MCF 10A (cell line): Measurements from ENCODE around the gene ELK3. TPM values are rescaled to one million over a fixed set of nuclear protein-coding genes. Genes with fewer than 3 reads are reported as not detected.

Source experiments
- BruUV-seq: library from RNA; stranded (reverse); fragments of 400-500 nt; replicated peaks from 2 replicates; lab custom pipeline; 2021; lab: Mats Ljungman, UMichigan
- CTCF ChIA-PET: fragments of 300-600 bp; sonication (Branson Sonifier 250); formaldehyde crosslinking; extraction: SDS; loops from one replicate; lab custom pipeline; 2021; ENCODE audit warnings: antibody characterized with exemption, inconsistent platforms; lab: Yijun Ruan, JAX
- POLR2A ChIA-PET: fragments of 300-600, 350-650 bp; sonication (Branson Sonifier 250); formaldehyde crosslinking; extraction: SDS; loops from one replicate; lab custom pipeline; 2020; ENCODE audit warnings: antibody characterized with exemption, inconsistent platforms; lab: Yijun Ruan, JAX
- DNase-seq: peaks from one replicate; pipeline ENCODE4 v3.0.0-alpha.2; 2018; ENCODE audit not compliant: unreplicated experiment
- H3K27ac Mint-ChIP-seq: one replicate; pipeline ENCODE4 v1.8.0; 2022; ENCODE audit warnings: mild to moderate bottlenecking, low read depth, mixed read lengths; ENCODE audit not compliant: unreplicated experiment
- H3K27me3 Mint-ChIP-seq: one replicate; pipeline ENCODE4 v1.8.0; 2022; ENCODE audit warnings: mixed read lengths; ENCODE audit not compliant: insufficient read depth, unreplicated experiment
- H3K36me3 Mint-ChIP-seq: one replicate; pipeline ENCODE4 v1.8.0; 2022; ENCODE audit warnings: mild to moderate bottlenecking, moderate library complexity, mixed read lengths; ENCODE audit not compliant: insufficient read depth, unreplicated experiment
- H3K4me1 Mint-ChIP-seq: one replicate; pipeline ENCODE4 v1.8.0; 2022; ENCODE audit warnings: mixed read lengths; ENCODE audit not compliant: insufficient read depth, unreplicated experiment
- H3K4me3 Mint-ChIP-seq: one replicate; pipeline ENCODE4 v1.8.0; 2022; ENCODE audit warnings: mild to moderate bottlenecking, moderate library complexity, mixed read lengths; ENCODE audit not compliant: unreplicated experiment
- H3K9me3 Mint-ChIP-seq: one replicate; pipeline ENCODE4 v1.8.0; 2022; ENCODE audit warnings: mixed read lengths; ENCODE audit not compliant: unreplicated experiment
- intact Hi-C: fragments of 100-400 bp; cut with micrococcal nuclease; formaldehyde crosslinking; loops from 2 replicates; pipeline ENCODE4 v1.14.1; 2022
- total RNA-seq: library from RNA; stranded (reverse); gene quantifications from 2 replicates; pipeline ENCODE4 v1.2.3, GENCODE V29; 2022
- TF ChIP-seq, protein P1 (sequence below): fragments of 200-600 bp; IDR thresholded peaks from one replicate; pipeline ENCODE4 v1.8.0; 2022; ENCODE audit warnings: antibody characterized with exemption, mild to moderate bottlenecking; ENCODE audit not compliant: unreplicated experiment

Gene ELK3
- total RNA-seq, 1 experiment from 2014 or later, result 50.1 TPM

DNA sequence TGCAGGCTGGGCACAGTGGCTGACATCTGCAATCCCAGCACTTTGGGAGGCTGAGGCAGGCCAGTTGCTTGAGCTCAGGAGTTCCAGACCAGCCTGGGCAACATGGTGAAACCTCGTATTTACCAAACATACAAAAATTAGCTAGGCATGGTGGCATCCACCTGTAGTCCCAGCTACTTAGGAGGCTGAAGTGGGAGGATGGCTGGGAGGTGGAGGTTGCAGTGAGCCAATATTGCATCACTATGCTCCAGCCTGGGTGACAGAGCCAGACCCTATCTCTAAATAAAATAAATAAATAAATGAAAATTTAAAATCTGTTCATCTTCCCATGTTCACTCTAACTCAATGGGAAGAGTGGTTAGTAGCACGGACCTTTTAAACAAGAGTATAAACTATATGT, 71.2 kb downstream of the ELK3 start:
- Mint-ChIP-seq H3K27me3 (no peaks in the 10 kb centered on the region), H3K4me3 (no peak overlapping the region), H3K36me3 (peaks cover 91% of the 10 kb centered on the region), H3K9me3 (no peaks in the 10 kb centered on the region), H3K27ac (no peak overlapping the region), H3K4me1 (peaks cover 18% of the 10 kb centered on the region)
- TF ChIP-seq, protein P1, sequence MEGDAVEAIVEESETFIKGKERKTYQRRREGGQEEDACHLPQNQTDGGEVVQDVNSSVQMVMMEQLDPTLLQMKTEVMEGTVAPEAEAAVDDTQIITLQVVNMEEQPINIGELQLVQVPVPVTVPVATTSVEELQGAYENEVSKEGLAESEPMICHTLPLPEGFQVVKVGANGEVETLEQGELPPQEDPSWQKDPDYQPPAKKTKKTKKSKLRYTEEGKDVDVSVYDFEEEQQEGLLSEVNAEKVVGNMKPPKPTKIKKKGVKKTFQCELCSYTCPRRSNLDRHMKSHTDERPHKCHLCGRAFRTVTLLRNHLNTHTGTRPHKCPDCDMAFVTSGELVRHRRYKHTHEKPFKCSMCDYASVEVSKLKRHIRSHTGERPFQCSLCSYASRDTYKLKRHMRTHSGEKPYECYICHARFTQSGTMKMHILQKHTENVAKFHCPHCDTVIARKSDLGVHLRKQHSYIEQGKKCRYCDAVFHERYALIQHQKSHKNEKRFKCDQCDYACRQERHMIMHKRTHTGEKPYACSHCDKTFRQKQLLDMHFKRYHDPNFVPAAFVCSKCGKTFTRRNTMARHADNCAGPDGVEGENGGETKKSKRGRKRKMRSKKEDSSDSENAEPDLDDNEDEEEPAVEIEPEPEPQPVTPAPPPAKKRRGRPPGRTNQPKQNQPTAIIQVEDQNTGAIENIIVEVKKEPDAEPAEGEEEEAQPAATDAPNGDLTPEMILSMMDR, result no peak
- DNase-seq, result no peak
- intact Hi-C loops, result no loop called here
- BruUV-seq, result no TSS peak
- POLR2A ChIA-PET, result no interaction called here
- CTCF ChIA-PET, result interaction anchor here (0.6 to 1.1 kb wide), 3 partner anchors 31 to 551 kb away, joined by 3 read pairs; no protein-coding TSS in a partner anchor

DNA sequence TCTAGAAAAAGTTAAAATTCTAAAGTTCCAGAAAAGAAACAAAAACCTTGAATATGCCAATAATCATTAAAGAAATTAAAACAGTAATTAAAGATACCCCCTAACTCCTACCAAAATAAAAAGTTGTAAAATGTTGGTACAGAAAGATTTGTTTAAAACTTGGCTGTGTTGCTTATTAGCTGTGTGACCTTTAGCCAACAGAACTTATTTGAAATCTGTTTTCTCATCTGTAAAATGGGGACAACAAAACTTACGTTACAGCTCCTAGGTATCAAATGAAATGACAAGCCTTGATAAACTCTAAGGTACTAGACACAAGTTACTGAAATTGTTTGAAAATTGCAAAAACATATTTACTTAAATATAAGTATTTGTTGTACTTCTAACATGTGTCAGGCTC, 71.7 kb downstream of the ELK3 start:
- ChIA-PET CTCF (interaction anchor here (0.6 to 1.3 kb wide), 4 partner anchors 32 to 551 kb away, joined by 3 to 4 read pairs (median 3); no protein-coding TSS in a partner anchor), POLR2A (interaction anchor here (0.7 kb wide), 1 partner anchor 16 kb away, joined by 3 read pairs; no protein-coding TSS in a partner anchor)
- TF ChIP-seq, protein P1, result no peak
- H3K9me3 Mint-ChIP-seq, result no peaks in the 10 kb centered on the region
- no peak overlapping the region for H3K27ac Mint-ChIP-seq
- intact Hi-C loops, result no loop called here
- no peak overlapping the region for H3K4me3 Mint-ChIP-seq
- H3K36me3 Mint-ChIP-seq, result peaks cover 91% of the 10 kb centered on the region
- peaks cover 14% of the 10 kb centered on the region for H3K4me1 Mint-ChIP-seq
- BruUV-seq, result no TSS peak
- no peaks in the 10 kb centered on the region for H3K27me3 Mint-ChIP-seq
- no peak for DNase-seq

DNA sequence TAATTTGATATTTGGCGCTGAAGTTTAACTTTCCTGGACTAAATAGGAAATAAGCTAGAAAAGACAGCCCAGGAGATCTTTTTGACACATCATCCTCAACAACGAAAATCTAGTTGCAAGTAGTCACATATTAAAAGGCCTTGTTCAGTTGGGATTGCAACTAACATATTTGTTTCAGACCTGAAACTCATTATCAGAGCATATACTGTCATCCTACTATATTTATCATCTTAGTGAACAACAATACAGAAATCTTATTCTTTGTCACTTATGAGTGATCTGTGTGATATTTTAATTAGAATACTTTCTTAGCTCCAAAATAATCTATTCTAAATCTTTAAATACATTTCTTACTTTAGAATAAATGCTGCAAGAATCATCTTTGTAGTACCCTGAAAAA, 72.1 kb downstream of the ELK3 start:
- no TSS peak for BruUV-seq
- DNase-seq, result no peak
- intact Hi-C loops, result no loop called here
- H3K27ac Mint-ChIP-seq, result no peak overlapping the region
- no peaks in the 10 kb centered on the region for H3K9me3 Mint-ChIP-seq
- CTCF ChIA-PET, result interaction anchor here (0.6 to 1.3 kb wide), 6 partner anchors 18 to 550 kb away, joined by 3 to 4 read pairs (median 3); no protein-coding TSS in a partner anchor
- TF ChIP-seq, protein P1, result no peak
- peaks cover 91% of the 10 kb centered on the region for H3K36me3 Mint-ChIP-seq
- H3K4me3 Mint-ChIP-seq, result no peak overlapping the region
- H3K4me1 Mint-ChIP-seq, result peaks cover 9% of the 10 kb centered on the region
- no peaks in the 10 kb centered on the region for H3K27me3 Mint-ChIP-seq
- POLR2A ChIA-PET, result interaction anchor here (0.7 to 1.7 kb wide), 3 partner anchors 15 to 44 kb away, joined by 3 to 4 read pairs (median 4); no protein-coding TSS in a partner anchor

DNA sequence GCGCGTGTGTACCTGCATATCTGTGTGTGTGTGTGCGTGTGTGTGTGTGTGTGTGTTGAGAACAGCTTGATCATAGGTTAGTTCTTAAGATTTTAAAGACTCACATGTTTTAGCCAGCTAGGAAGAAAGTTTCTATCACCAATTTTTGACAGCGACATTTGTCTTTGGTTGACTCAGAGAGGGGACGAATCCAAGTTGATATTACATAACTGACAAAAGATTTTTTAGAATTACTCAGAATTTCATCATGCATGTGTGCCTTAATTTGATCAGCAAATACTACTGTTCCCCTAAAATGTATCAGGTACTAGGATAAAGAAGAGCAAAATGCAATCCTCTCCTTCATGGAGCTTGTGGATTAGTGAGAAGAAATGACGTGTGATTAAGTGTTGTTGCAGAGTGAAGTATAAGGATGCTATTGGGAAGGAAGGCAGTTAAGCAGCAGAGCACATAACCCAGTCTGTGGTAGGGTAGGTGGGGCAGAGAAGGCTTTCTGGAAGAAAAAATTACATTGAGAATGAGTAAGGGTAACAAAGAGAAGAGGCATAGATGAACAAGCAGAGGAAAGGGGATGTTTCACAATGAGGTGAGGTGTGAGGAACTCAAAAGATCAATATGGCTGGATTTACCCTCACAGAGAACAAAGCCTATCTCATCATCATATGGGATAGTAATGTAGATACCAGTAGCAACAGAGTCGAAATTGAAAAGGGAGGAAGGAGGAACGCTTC, 77.5 kb downstream of the ELK3 start:
- intact Hi-C loops, result loop anchor here (5.0 kb wide), 1 partner anchor 126 kb away; no protein-coding TSS in a partner anchor
- POLR2A ChIA-PET, result interaction anchor here (0.5 to 0.7 kb wide), 2 partner anchors 127 to 412 kb away, joined by 3 read pairs; no protein-coding TSS in a partner anchor
- H3K27ac Mint-ChIP-seq, result peak overlapping the region; percentile 84
- H3K4me1 Mint-ChIP-seq, result peaks cover 25% of the 10 kb centered on the region
- H3K27me3 Mint-ChIP-seq, result no peaks in the 10 kb centered on the region
- CTCF ChIA-PET, result interaction anchor here (0.7 to 1.3 kb wide), 2 partner anchors 57 to 120 kb away, joined by 3 to 4 read pairs; no protein-coding TSS in a partner anchor
- H3K9me3 Mint-ChIP-seq, result no peaks in the 10 kb centered on the region
- no peak for DNase-seq
- peaks cover 87% of the 10 kb centered on the region for H3K36me3 Mint-ChIP-seq
- no peak overlapping the region for H3K4me3 Mint-ChIP-seq
- TF ChIP-seq, protein P1, result no peak
- BruUV-seq, result no TSS peak
